Measurements from ENCODE around the gene ISYNA1. TPM values are rescaled to one million over a fixed set of nuclear protein-coding genes. Genes with fewer than 3 reads are reported as not detected.

The ISYNA1 gene
- total RNA-seq, 1 donor from 2014 or later = 153 TPM

DNA sequence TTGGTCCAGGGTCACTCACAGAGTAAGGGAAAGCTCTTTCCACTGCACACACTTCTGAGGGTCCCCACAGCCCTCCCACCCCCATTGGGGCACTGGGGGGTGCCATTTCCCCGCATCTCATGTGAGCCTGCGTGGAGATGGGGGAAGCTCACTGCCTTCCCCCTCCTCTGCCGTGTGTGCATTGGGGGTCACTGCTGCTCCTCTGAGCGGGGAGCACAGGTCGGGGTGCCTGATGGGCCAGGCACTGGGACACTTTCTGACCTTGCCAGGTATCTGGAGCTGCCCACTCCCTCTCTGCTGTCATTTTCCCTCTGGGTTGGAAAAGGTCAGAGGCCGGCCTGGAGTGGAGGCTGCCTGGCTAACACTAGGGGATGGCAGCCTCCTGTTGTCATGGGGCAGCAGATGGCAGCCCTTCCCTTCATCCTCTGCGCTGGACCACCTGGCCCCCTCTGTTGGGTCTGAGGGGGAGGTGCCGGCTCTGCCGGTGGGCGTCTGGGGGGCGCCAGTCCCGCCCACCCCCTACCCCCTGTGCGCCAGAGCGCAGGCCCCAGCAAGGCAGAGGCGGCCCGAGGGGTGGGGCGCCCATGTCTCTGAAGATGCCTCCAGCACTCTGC, 9.7 kb downstream of the ISYNA1 start:
- Histone ChIP-seq H3K9me3 (ENCODE audit: insufficient read depth, low read depth, low read length) (no peaks in the 10 kb centered on the region), H2AFZ (ENCODE audit: low read depth, low read length) (no peak overlapping the region), H3K4me2 (ENCODE audit: low read length) (peak overlapping the region; percentile 84), H4K20me1 (ENCODE audit: insufficient read depth, low read length) (peaks cover 44% of the 10 kb centered on the region), H3K4me1 (ENCODE audit: insufficient read depth, low read length) (peaks cover 42% of the 10 kb centered on the region), H3K4me3 (ENCODE audit: insufficient read depth, low read depth, low read length) (no peak overlapping the region), H3K27me3 (ENCODE audit: insufficient read depth, low read length) (no peaks in the 10 kb centered on the region), H3K27ac (ENCODE audit: low read depth, low read length) (peak overlapping the region; percentile 72), H3K36me3 (ENCODE audit: insufficient read depth, low read length) (no peaks in the 10 kb centered on the region), H3K9ac (ENCODE audit: low read length) (peak overlapping the region; percentile 75), H3K79me2 (ENCODE audit: insufficient read depth, low read length) (peaks cover 51% of the 10 kb centered on the region)
- Mint-ChIP-seq H3K4me3 (ENCODE audit: unreplicated experiment) (no peak overlapping the region), H3K9me3 (ENCODE audit: unreplicated experiment) (no peaks in the 10 kb centered on the region), H3K27ac (ENCODE audit: unreplicated experiment) (peak overlapping the region; percentile 12), H3K36me3 (ENCODE audit: low read depth, unreplicated experiment) (peaks cover under 1% of the 10 kb centered on the region), H3K27me3 (ENCODE audit: low read depth, unreplicated experiment) (no peaks in the 10 kb centered on the region), H3K4me1 (ENCODE audit: low read depth, unreplicated experiment) (peaks cover 5% of the 10 kb centered on the region)
- DNase-seq (ENCODE audit: low read depth) (no peak), FAIRE-seq (no peak)
- no peak for TF ChIP-seq EZH2 (IDR thresholded peaks at IDR 0.05; ENCODE audit: insufficient read depth, low read length)

DNA sequence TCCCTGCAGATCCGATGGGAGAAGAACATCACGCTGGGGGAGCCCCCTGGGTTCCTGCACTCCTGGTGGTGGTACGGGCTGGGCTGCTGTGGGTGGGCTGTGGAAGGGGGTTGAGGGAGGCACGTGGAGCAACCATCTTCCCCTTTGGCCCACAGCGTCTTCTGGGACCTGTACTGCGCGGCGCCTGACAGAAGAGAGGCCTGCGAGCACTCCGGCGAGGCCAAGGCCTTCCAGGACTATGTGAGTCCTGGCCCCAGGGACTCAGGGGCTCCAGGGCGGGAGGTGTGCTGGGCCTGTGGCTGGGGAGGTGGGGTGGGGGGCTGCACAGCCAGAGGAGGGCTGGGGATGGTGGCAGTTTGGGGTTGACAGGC, 10.2 kb downstream of the ISYNA1 start:
- no peak for DNase-seq (ENCODE audit: low read depth)
- Mint-ChIP-seq H3K27me3 (ENCODE audit: low read depth, unreplicated experiment) (no peaks in the 10 kb centered on the region), H3K27ac (ENCODE audit: unreplicated experiment) (no peak overlapping the region), H3K4me3 (ENCODE audit: unreplicated experiment) (no peak overlapping the region), H3K36me3 (ENCODE audit: low read depth, unreplicated experiment) (peaks cover 4% of the 10 kb centered on the region), H3K4me1 (ENCODE audit: low read depth, unreplicated experiment) (peaks cover 5% of the 10 kb centered on the region), H3K9me3 (ENCODE audit: unreplicated experiment) (no peaks in the 10 kb centered on the region)
- Histone ChIP-seq H3K4me3 (ENCODE audit: insufficient read depth, low read depth, low read length) (no peak overlapping the region), H2AFZ (ENCODE audit: low read depth, low read length) (no peak overlapping the region), H3K36me3 (ENCODE audit: insufficient read depth, low read length) (no peaks in the 10 kb centered on the region), H3K4me1 (ENCODE audit: insufficient read depth, low read length) (peaks cover 37% of the 10 kb centered on the region), H3K9ac (ENCODE audit: low read length) (no peak overlapping the region), H4K20me1 (ENCODE audit: insufficient read depth, low read length) (peaks cover 50% of the 10 kb centered on the region), H3K4me2 (ENCODE audit: low read length) (no peak overlapping the region), H3K27me3 (ENCODE audit: insufficient read depth, low read length) (no peaks in the 10 kb centered on the region), H3K79me2 (ENCODE audit: insufficient read depth, low read length) (peaks cover 57% of the 10 kb centered on the region), H3K27ac (ENCODE audit: low read depth, low read length) (no peak overlapping the region), H3K9me3 (ENCODE audit: insufficient read depth, low read depth, low read length) (no peaks in the 10 kb centered on the region)
- FAIRE-seq = no peak
- TF ChIP-seq, protein P1, sequence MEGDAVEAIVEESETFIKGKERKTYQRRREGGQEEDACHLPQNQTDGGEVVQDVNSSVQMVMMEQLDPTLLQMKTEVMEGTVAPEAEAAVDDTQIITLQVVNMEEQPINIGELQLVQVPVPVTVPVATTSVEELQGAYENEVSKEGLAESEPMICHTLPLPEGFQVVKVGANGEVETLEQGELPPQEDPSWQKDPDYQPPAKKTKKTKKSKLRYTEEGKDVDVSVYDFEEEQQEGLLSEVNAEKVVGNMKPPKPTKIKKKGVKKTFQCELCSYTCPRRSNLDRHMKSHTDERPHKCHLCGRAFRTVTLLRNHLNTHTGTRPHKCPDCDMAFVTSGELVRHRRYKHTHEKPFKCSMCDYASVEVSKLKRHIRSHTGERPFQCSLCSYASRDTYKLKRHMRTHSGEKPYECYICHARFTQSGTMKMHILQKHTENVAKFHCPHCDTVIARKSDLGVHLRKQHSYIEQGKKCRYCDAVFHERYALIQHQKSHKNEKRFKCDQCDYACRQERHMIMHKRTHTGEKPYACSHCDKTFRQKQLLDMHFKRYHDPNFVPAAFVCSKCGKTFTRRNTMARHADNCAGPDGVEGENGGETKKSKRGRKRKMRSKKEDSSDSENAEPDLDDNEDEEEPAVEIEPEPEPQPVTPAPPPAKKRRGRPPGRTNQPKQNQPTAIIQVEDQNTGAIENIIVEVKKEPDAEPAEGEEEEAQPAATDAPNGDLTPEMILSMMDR (IDR thresholded peaks at IDR 0.05; ENCODE audit: insufficient read depth, low read depth, low read length) = no peak
- TF ChIP-seq EZH2 (IDR thresholded peaks at IDR 0.05; ENCODE audit: insufficient read depth, low read length) = no peak

DNA sequence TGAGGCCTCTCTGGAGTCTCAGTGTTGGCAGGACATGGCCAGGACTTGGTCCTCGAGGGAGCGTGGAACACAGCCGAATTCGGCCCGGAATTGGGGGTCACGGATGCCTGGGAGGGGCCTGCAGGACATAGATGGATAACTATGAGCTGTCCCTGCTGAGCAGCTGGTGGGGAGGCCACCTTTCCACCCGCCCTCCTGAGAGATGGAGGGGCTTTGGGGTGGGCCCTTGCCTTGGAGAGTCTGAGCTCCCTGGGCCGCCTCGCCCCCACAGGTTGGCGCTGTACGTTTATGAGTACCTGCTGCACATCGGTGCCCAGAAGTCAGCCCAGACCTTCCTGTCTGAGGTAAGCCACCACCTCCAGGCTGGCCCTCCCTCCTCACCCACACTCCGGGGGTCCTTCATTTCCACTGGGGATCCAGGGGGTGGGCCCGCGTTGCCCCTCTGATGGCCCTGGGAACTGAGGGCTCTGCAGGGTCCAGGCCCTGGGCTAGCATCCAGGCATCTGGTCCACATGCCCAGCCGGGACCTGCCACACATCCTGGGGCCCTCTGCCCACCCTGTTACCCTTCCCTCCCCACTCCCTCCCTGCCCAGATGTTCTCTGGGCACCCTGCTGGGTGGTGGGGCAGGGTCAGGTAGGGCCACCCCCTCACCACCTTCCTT, 10.7 kb downstream of the ISYNA1 start:
- H3K79me2 ChIP-seq (ENCODE audit: insufficient read depth, low read length) = peaks cover 62% of the 10 kb centered on the region
- no peaks in the 10 kb centered on the region for H3K27me3 Mint-ChIP-seq (ENCODE audit: low read depth, unreplicated experiment)
- DNase-seq (ENCODE audit: low read depth) (no peak), FAIRE-seq (no peak)
- H3K9me3 ChIP-seq (ENCODE audit: insufficient read depth, low read depth, low read length) = no peaks in the 10 kb centered on the region
- peaks cover 55% of the 10 kb centered on the region for H4K20me1 ChIP-seq (ENCODE audit: insufficient read depth, low read length)
- H3K4me3 ChIP-seq (ENCODE audit: insufficient read depth, low read depth, low read length) = no peak overlapping the region
- peaks cover 34% of the 10 kb centered on the region for H3K4me1 ChIP-seq (ENCODE audit: insufficient read depth, low read length)
- no peaks in the 10 kb centered on the region for H3K27me3 ChIP-seq (ENCODE audit: insufficient read depth, low read length)
- no peaks in the 10 kb centered on the region for H3K9me3 Mint-ChIP-seq (ENCODE audit: unreplicated experiment)
- H3K4me2 ChIP-seq (ENCODE audit: low read length) = no peak overlapping the region
- H3K36me3 Mint-ChIP-seq (ENCODE audit: low read depth, unreplicated experiment) = peaks cover 4% of the 10 kb centered on the region
- H3K4me1 Mint-ChIP-seq (ENCODE audit: low read depth, unreplicated experiment) = peaks cover 5% of the 10 kb centered on the region
- no peak for TF ChIP-seq EZH2 (IDR thresholded peaks at IDR 0.05; ENCODE audit: insufficient read depth, low read length)
- TF ChIP-seq, protein P1 (IDR thresholded peaks at IDR 0.05; ENCODE audit: insufficient read depth, low read depth, low read length) = no peak
- no peaks in the 10 kb centered on the region for H3K36me3 ChIP-seq (ENCODE audit: insufficient read depth, low read length)
- H3K27ac ChIP-seq (ENCODE audit: low read depth, low read length) = no peak overlapping the region
- H2AFZ ChIP-seq (ENCODE audit: low read depth, low read length) = no peak overlapping the region
- no peak overlapping the region for H3K27ac Mint-ChIP-seq (ENCODE audit: unreplicated experiment)
- no peak overlapping the region for H3K9ac ChIP-seq (ENCODE audit: low read length)
- no peak overlapping the region for H3K4me3 Mint-ChIP-seq (ENCODE audit: unreplicated experiment)

Measured in astrocyte (in vitro differentiated cells and primary cell).